Neutrophil (primary cell): ENCODE measurements around the gene KTN1.

Experiments
- H3K27ac ChIP-seq: fragments of 200-600 bp; sonication (generic); 2 replicates; pipeline ENCODE4 v1.5.1; 2016; ENCODE audit warnings: mild to moderate bottlenecking, moderate library complexity
- H3K27me3 ChIP-seq: fragments of 200-600 bp; sonication (generic); 2 replicates; pipeline ENCODE4 v1.6.0; 2016; ENCODE audit warnings: mild to moderate bottlenecking
- H3K36me3 ChIP-seq: fragments of 200-600 bp; sonication (generic); 2 replicates; pipeline ENCODE4 v1.5.1; 2017
- H3K4me1 ChIP-seq, 2 experiments: fragments of 200-600 bp in 1 of 2; sonication (generic) in 1 of 2; 1 replicate in 1 of 2; 2 replicates in 1 of 2; pipeline versions ENCODE4 v1.5.1 to v1.6.1; 2013 to 2016; ENCODE audit warnings: low read depth in 1 of 2, low read length in 1 of 2, mild to moderate bottlenecking in 1 of 2, moderate library complexity in 1 of 2; ENCODE audit not compliant: control insufficient read depth in 1 of 2, insufficient read depth in 1 of 2
- H3K4me3 ChIP-seq, 2 experiments: fragments of 200-600 bp in 1 of 2; sonication (generic) in 1 of 2; 1 replicate in 1 of 2; 2 replicates in 1 of 2; pipeline ENCODE4 v1.5.1; 2013 to 2016; ENCODE audit warnings: low read depth in 1 of 2, low read length in 1 of 2, mild to moderate bottlenecking in 1 of 2, moderate library complexity in 1 of 2
- H3K9me3 ChIP-seq: fragments of 200-600 bp; sonication (generic); 2 replicates; pipeline ENCODE4 v1.5.1; 2016
- TF ChIP-seq, protein P1 (sequence below): fragments of 200-600 bp; sonication (generic); IDR thresholded peaks from 2 replicates; pipeline ENCODE4 v1.5.1; 2016; ENCODE audit warnings: antibody characterized with exemption

KTN1 gene, protein sequence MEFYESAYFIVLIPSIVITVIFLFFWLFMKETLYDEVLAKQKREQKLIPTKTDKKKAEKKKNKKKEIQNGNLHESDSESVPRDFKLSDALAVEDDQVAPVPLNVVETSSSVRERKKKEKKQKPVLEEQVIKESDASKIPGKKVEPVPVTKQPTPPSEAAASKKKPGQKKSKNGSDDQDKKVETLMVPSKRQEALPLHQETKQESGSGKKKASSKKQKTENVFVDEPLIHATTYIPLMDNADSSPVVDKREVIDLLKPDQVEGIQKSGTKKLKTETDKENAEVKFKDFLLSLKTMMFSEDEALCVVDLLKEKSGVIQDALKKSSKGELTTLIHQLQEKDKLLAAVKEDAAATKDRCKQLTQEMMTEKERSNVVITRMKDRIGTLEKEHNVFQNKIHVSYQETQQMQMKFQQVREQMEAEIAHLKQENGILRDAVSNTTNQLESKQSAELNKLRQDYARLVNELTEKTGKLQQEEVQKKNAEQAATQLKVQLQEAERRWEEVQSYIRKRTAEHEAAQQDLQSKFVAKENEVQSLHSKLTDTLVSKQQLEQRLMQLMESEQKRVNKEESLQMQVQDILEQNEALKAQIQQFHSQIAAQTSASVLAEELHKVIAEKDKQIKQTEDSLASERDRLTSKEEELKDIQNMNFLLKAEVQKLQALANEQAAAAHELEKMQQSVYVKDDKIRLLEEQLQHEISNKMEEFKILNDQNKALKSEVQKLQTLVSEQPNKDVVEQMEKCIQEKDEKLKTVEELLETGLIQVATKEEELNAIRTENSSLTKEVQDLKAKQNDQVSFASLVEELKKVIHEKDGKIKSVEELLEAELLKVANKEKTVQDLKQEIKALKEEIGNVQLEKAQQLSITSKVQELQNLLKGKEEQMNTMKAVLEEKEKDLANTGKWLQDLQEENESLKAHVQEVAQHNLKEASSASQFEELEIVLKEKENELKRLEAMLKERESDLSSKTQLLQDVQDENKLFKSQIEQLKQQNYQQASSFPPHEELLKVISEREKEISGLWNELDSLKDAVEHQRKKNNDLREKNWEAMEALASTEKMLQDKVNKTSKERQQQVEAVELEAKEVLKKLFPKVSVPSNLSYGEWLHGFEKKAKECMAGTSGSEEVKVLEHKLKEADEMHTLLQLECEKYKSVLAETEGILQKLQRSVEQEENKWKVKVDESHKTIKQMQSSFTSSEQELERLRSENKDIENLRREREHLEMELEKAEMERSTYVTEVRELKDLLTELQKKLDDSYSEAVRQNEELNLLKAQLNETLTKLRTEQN (N-terminal part only)

DNA sequence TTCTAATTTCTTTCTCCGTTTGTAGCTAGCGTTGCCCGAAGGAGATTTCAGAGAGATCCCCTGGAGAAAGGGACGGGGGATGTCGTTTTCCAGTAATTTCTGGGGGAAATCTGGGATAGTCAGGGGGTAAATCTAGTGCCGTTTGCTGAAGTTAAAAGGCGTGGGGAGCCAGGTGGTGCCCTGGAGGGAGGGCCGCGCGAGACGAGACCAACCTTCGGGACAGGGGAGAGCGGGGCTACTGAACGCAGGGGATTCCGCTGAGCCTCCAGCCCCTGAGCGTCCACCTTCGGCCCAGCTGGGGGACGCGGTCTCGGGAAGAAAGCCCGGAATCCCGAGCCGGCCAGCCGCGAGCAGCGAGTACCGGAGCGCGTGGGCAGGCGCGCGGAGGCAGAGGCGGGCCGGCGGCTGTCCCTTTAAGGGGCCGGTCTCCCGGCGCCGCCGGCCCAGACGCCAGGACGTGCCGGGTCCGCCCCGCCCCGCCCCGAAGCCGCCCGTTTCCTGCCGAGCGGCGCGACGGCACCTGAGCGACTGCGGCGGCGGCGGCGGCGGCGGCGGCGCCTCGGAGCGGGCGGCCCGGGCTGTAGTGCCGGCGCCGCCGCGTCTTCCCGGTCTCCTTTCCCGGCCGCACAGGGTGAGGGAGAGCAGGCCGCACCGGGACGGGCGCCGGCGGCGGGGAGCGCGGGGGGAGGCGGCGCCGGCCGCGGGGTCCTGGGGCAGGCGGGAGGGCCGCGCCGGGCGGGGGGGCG lies at the start of gene KTN1:
Gene KTN1, plus strand, starts transcription at position 484 of the 746 bp plus-strand sequence. CDS start 31,842 bp downstream, outside the sequence.
- H3K4me3 ChIP-seq: peak within 1 kb of the TSS; percentile 70 to 73
- H3K36me3 ChIP-seq: no peaks in the 10 kb centered on the region
- H3K9me3 ChIP-seq: no peaks in the 10 kb centered on the region
- peak within 1 kb of the TSS; percentile 60 for H3K27ac ChIP-seq
- no peaks in the 10 kb centered on the region for H3K27me3 ChIP-seq
- H3K4me1 ChIP-seq: peaks cover 21 to 28% of the 10 kb centered on the region in 2 experiments
- TF ChIP-seq, protein P1, sequence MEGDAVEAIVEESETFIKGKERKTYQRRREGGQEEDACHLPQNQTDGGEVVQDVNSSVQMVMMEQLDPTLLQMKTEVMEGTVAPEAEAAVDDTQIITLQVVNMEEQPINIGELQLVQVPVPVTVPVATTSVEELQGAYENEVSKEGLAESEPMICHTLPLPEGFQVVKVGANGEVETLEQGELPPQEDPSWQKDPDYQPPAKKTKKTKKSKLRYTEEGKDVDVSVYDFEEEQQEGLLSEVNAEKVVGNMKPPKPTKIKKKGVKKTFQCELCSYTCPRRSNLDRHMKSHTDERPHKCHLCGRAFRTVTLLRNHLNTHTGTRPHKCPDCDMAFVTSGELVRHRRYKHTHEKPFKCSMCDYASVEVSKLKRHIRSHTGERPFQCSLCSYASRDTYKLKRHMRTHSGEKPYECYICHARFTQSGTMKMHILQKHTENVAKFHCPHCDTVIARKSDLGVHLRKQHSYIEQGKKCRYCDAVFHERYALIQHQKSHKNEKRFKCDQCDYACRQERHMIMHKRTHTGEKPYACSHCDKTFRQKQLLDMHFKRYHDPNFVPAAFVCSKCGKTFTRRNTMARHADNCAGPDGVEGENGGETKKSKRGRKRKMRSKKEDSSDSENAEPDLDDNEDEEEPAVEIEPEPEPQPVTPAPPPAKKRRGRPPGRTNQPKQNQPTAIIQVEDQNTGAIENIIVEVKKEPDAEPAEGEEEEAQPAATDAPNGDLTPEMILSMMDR: no peak

DNA sequence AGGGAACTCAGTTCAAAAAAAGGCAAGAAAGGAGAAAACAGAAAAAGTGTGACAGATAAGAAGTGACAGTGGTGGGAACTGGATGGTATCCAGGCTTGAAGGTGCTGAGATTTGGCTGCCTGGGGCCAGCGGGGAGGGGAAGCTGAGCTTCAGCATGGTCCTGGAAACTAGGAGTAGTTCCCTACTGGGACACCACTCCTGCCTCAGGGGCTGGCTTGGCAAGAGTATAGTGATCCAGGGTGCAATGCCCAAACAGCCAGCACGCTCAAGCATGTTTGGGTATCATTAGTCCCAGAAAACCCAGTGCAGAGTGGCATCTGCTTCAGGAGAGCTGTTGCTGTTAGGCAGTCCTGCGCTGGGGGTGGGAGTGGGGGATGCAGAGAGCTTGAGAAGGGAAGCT lies 49.5 kb upstream of the KTN1 start:
- no peak overlapping the region for H3K4me3 ChIP-seq
- no peak overlapping the region for H3K27ac ChIP-seq
- H3K4me1 ChIP-seq: no peaks in the 10 kb centered on the region
- no peaks in the 10 kb centered on the region for H3K27me3 ChIP-seq
- TF ChIP-seq, protein P1: no peak
- H3K36me3 ChIP-seq: no peaks in the 10 kb centered on the region
- no peaks in the 10 kb centered on the region for H3K9me3 ChIP-seq

DNA sequence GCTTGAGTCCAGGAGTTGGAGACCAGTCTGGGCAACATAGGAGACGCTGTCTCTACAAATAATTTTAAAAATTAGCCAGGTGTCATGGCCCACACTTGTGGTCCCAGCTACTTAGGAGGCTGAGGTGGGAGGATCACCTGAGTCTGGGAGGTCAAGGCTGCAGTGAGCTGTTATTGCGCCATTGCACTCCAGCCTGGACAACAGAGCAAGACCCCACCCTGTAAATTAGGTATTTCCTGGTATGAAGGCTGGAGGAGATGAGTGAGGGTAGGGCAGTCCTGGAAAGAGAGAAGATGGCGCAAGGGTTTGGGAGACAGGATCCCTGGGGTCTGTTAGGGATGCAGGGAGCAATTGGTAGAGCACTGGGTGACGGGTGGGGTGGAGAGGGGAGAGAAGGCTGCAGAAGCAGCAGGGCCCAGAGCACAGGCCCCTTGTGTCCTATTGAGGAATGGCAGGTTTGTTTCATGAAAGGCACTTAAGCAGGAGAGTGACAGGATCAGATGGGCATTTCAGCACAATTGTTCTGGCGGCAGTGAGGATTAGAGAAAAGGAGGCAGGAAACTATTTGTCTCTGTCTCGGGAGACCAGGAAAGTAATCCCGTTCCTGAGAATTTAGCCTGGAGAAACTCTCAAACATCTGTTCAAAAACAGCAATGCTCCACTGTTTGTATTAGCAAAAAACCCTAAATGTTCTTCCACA lies 47.2 kb upstream of the KTN1 start:
- TF ChIP-seq, protein P1: no peak
- no peaks in the 10 kb centered on the region for H3K27me3 ChIP-seq
- no peak overlapping the region for H3K27ac ChIP-seq
- no peaks in the 10 kb centered on the region for H3K4me1 ChIP-seq
- H3K4me3 ChIP-seq: no peak overlapping the region
- no peaks in the 10 kb centered on the region for H3K9me3 ChIP-seq
- no peaks in the 10 kb centered on the region for H3K36me3 ChIP-seq

DNA sequence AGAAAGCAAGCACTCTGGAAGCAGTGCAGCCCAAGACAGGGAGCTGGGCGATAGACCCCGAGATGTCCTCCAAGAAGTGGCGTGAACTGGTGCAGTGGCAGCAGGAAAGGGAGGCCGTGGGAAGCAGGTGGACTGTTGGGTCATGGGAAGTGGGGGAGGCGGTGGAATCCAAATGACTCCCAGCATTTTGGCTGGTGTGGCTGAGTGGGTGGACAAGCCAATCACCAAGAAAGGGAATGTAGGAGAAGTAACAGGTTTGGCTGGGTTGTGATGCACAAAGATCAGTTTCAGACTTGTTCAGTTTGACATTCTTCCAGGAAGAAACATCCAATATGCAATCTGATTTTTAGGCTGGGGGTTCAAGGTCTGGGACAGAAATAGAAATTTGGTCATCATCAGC lies 46.0 kb upstream of the KTN1 start:
- Histone ChIP-seq H3K4me3 (no peak overlapping the region), H3K36me3 (no peaks in the 10 kb centered on the region), H3K27me3 (no peaks in the 10 kb centered on the region), H3K27ac (no peak overlapping the region), H3K9me3 (no peaks in the 10 kb centered on the region), H3K4me1 (no peaks in the 10 kb centered on the region)
- TF ChIP-seq, protein P1: no peak
